ENCODE measurements around the gene GPR62. TPM values are rescaled to one million over a fixed set of nuclear protein-coding genes. Genes with fewer than 3 reads are reported as not detected.

Gene GPR62
- total RNA-seq, 2 donors from 2014 or later: 0.41 to 0.97 TPM

GRCh38 chr3:51960386-51960785, 5.2 kb downstream of the GPR62 start:
- no peak overlapping the region for H3K4me3 ChIP-seq
- H3K9me3 ChIP-seq: no peaks in the 10 kb centered on the region
- TF ChIP-seq CTCF (IDR thresholded peaks at IDR 0.05) (no peak), POLR2AphosphoS5 (IDR thresholded peaks at IDR 0.05) (no peak)
- 86% methylated on average over 10 of the region's 10 CpGs for WGBS
- no peak for DNase-seq (ENCODE audit: low spot score)
- no peak overlapping the region for H3K27ac ChIP-seq
- no peaks in the 10 kb centered on the region for H3K27me3 ChIP-seq (replicated peaks; ENCODE audit: insufficient read depth)
- peaks cover 8% of the 10 kb centered on the region for H3K4me1 ChIP-seq (replicated peaks)
- intact Hi-C loops (cut with DNase I): no loop called here
- no peaks in the 10 kb centered on the region for H3K36me3 ChIP-seq

- Histone ChIP-seq H3K27me3 (replicated peaks; ENCODE audit: insufficient read depth) (no peaks in the 10 kb centered on the region), H3K27ac (no peak overlapping the region), H3K36me3 (no peaks in the 10 kb centered on the region), H3K4me3 (no peak overlapping the region), H3K9me3 (no peaks in the 10 kb centered on the region), H3K4me1 (replicated peaks) (peaks cover 8% of the 10 kb centered on the region)
- WGBS: 87% methylated on average over 18 of the region's 18 CpGs
- intact Hi-C loops (cut with DNase I): no loop called here
- TF ChIP-seq POLR2A (IDR thresholded peaks at IDR 0.05) (no peak), POLR2AphosphoS5 (IDR thresholded peaks at IDR 0.05) (no peak), CTCF (IDR thresholded peaks at IDR 0.05) (no peak)
- no peak for DNase-seq (ENCODE audit: low spot score)
Measured at GRCh38 chr3:51961011-51961410, 5.8 kb downstream of the GPR62 start.

- Histone ChIP-seq H3K36me3 (no peaks in the 10 kb centered on the region), H3K9me3 (no peaks in the 10 kb centered on the region), H3K4me1 (replicated peaks) (peaks cover 4% of the 10 kb centered on the region), H3K27ac (no peak overlapping the region), H3K27me3 (replicated peaks; ENCODE audit: insufficient read depth) (no peaks in the 10 kb centered on the region), H3K4me3 (no peak overlapping the region)
- intact Hi-C loops (cut with DNase I): no loop called here
- TF ChIP-seq POLR2A (IDR thresholded peaks at IDR 0.05): no peak
- no peak for TF ChIP-seq POLR2AphosphoS5 (IDR thresholded peaks at IDR 0.05)
- no peak for TF ChIP-seq CTCF (IDR thresholded peaks at IDR 0.05)
- 63% methylated on average over 9 of the region's 9 CpGs for WGBS
- no peak for DNase-seq (ENCODE audit: low spot score)
Measured at GRCh38 chr3:51961602-51962569, 6.7 kb downstream of the GPR62 start.

GRCh38 chr3:51962854-51963530, 7.8 kb downstream of the GPR62 start:
- Histone ChIP-seq H3K4me3 (no peak overlapping the region), H3K9me3 (no peaks in the 10 kb centered on the region), H3K4me1 (replicated peaks) (peaks cover 4% of the 10 kb centered on the region), H3K36me3 (no peaks in the 10 kb centered on the region), H3K27me3 (replicated peaks; ENCODE audit: insufficient read depth) (no peaks in the 10 kb centered on the region), H3K27ac (no peak overlapping the region)
- 65% methylated on average over 6 of the region's 6 CpGs for WGBS
- TF ChIP-seq CTCF (IDR thresholded peaks at IDR 0.05) (no peak), POLR2A (IDR thresholded peaks at IDR 0.05) (no peak), POLR2AphosphoS5 (IDR thresholded peaks at IDR 0.05) (no peak)
- intact Hi-C loops (cut with DNase I): no loop called here
- no peak for DNase-seq (ENCODE audit: low spot score)

Measured in prostate gland (tissue), 2 donors.